HG03575 (cell line): ENCODE data around the gene VHLL.

Source experiments
- ATAC-seq: cut with Tn5 transposase; IDR thresholded peaks from one replicate; pipeline ENCODE4 v1.9.1; 2021; ENCODE audit not compliant: unreplicated experiment, insufficient number of reproducible peaks, low FRiP score; ENCODE audit errors: extremely low read depth

Gene VHLL

GRCh38 chr1:156293895-156294294, 5.2 kb downstream of the VHLL start:
- no peak for ATAC-seq

- no peak for ATAC-seq
Observed at GRCh38 chr1:156293098-156293434, 6.0 kb downstream of the VHLL start.

- ATAC-seq: no peak
Observed at GRCh38 chr1:156291226-156292061, 7.7 kb downstream of the VHLL start.

- ATAC-seq: no peak
Observed at GRCh38 chr1:156289857-156290256, 9.2 kb downstream of the VHLL start.

- ATAC-seq: no peak
Observed at GRCh38 chr1:156286061-156286460, 13.0 kb downstream of the VHLL start.

- no peak for ATAC-seq
Observed at GRCh38 chr1:156285437-156285836, 13.7 kb downstream of the VHLL start.

- ATAC-seq: no peak
Observed at GRCh38 chr1:156284757-156285156, 14.3 kb downstream of the VHLL start.

- no peak for ATAC-seq
Observed at GRCh38 chr1:156284112-156284511, 15.0 kb downstream of the VHLL start, which contains the start of gene TMEM79. TSS of gene TMEM79 (plus strand) at chr1:156284325. CDS start at chr1:156285227, 902 bp downstream.

GRCh38 chr1:156283521-156283920, 15.6 kb downstream of the VHLL start:
- no peak for ATAC-seq

GRCh38 chr1:156282479-156283222, 16.5 kb downstream of the VHLL start, which contains the start of gene SMG5:
TSS of gene SMG5 (minus strand) at chr1:156282825. CDS start at chr1:156282680, 145 bp downstream.
- peak; percentile 56 for ATAC-seq

- ATAC-seq: no peak
Observed at GRCh38 chr1:156281693-156282478, 17.2 kb downstream of the VHLL start.

- ATAC-seq: no peak
Observed at GRCh38 chr1:156281281-156281680, 17.8 kb downstream of the VHLL start.

- no peak for ATAC-seq
Observed at GRCh38 chr1:156279837-156280236, 19.3 kb downstream of the VHLL start.

- ATAC-seq: no peak
Observed at GRCh38 chr1:156276966-156277381, 22.1 kb downstream of the VHLL start.

GRCh38 chr1:156276532-156276931, 22.6 kb downstream of the VHLL start:
- ATAC-seq: no peak

GRCh38 chr1:156270314-156270713, 28.8 kb downstream of the VHLL start:
- no peak for ATAC-seq

- ATAC-seq: no peak
Observed at GRCh38 chr1:156268336-156268735, 30.8 kb downstream of the VHLL start.

- no peak for ATAC-seq
Observed at GRCh38 chr1:156266051-156266450, 33.1 kb downstream of the VHLL start.

- no peak for ATAC-seq
Observed at GRCh38 chr1:156263288-156263655, 35.8 kb downstream of the VHLL start.
